GM19468 (cell line): ENCODE data around the gene USB1.

Experiments
- ATAC-seq: cut with Tn5 transposase; IDR thresholded peaks from one replicate; pipeline ENCODE4 v1.9.1; 2021; ENCODE audit warnings: mild to moderate bottlenecking, moderate library complexity, moderate number of reproducible peaks; ENCODE audit not compliant: unreplicated experiment; ENCODE audit errors: extremely low read depth

The USB1 gene

GRCh38 chr16:58012481-58012880 is 11.3 kb downstream of the USB1 start:
- no peak for ATAC-seq

- ATAC-seq, result no peak
Measured at GRCh38 chr16:58013201-58013956, 12.2 kb downstream of the USB1 start.

- no peak for ATAC-seq
Measured at GRCh38 chr16:58016840-58017446, 15.7 kb downstream of the USB1 start.

GRCh38 chr16:58018803-58019202 is 17.6 kb downstream of the USB1 start:
- no peak for ATAC-seq

- ATAC-seq, result no peak
Measured at GRCh38 chr16:58019866-58020538, 18.8 kb downstream of the USB1 start.

- no peak for ATAC-seq
Measured at GRCh38 chr16:58020628-58021521, 19.7 kb downstream of the USB1 start.

- no peak for ATAC-seq
Measured at GRCh38 chr16:58021661-58022551, 20.7 kb downstream of the USB1 start.

GRCh38 chr16:58022601-58023371 is 21.6 kb downstream of the USB1 start:
- no peak for ATAC-seq

- ATAC-seq, result no peak
Measured at GRCh38 chr16:58024486-58025350, 23.5 kb downstream of the USB1 start.

GRCh38 chr16:58025351-58026138 is 24.3 kb downstream of the USB1 start, which contains the start of gene MMP15:
Gene MMP15, plus strand, starts transcription at chr16:58025754. Its CDS starts 597 bp downstream, at chr16:58026351.
- ATAC-seq, result no peak

GRCh38 chr16:58026139-58026704 is 25.0 kb downstream of the USB1 start:
- ATAC-seq, result no peak

GRCh38 chr16:58026705-58027160 is 25.5 kb downstream of the USB1 start:
- ATAC-seq, result no peak

GRCh38 chr16:58027161-58027915 is 26.1 kb downstream of the USB1 start:
- no peak for ATAC-seq

GRCh38 chr16:58027916-58028455 is 26.8 kb downstream of the USB1 start:
- no peak for ATAC-seq

- no peak for ATAC-seq
Measured at GRCh38 chr16:58028541-58029070, 27.4 kb downstream of the USB1 start.
